Right renal cortex interstitium (tissue), 3 donors: ENCODE measurements around the gene HCN2. TPM values are rescaled to one million over a fixed set of nuclear protein-coding genes. Genes with fewer than 3 reads are reported as not detected.

Experiments
- DNase-seq, 3 donors: peaks; one replicate each; pipeline ENCODE4 v3.0.0-alpha.2; 2013; ENCODE audit warnings: low read depth in 3 of 3, low spot score in 2 of 3
- polyA plus RNA-seq, 3 donors: library from polyadenylated mRNA; unstranded; fragments of 120-200 nt; gene quantifications; one replicate each; pipeline ENCODE4 v1.2.1, GENCODE V29; 2013; ENCODE audit not compliant: insufficient read length in 3 of 3

HCN2 gene
- polyA plus RNA-seq, 3 donors, result 0.17 to 0.25 (median 0.24) TPM

- no peak for DNase-seq
Observed at GRCh38 chr19:570937-571565, 18.6 kb upstream of the HCN2 start.

- no peak for DNase-seq
Observed at GRCh38 chr19:571566-571974, 18.1 kb upstream of the HCN2 start.

- DNase-seq, result peak; percentile 89 to 96 (median 94)
Observed at GRCh38 chr19:572140-572742, 17.4 kb upstream of the HCN2 start, which contains the start of gene BSG. BSG (plus strand) TSS chr19:572596; CDS start chr19:572635, 39 bp downstream.

- no peak for DNase-seq
Observed at GRCh38 chr19:572743-573518, 16.8 kb upstream of the HCN2 start.

GRCh38 chr19:573519-573825, 16.2 kb upstream of the HCN2 start:
- DNase-seq, result no peak

GRCh38 chr19:574658-575526, 14.8 kb upstream of the HCN2 start:
- no peak for DNase-seq

- DNase-seq, result no peak
Observed at GRCh38 chr19:575527-576506, 13.9 kb upstream of the HCN2 start.

GRCh38 chr19:576768-577438, 12.8 kb upstream of the HCN2 start:
- DNase-seq, result no peak

- no peak for DNase-seq
Observed at GRCh38 chr19:577439-578392, 12.0 kb upstream of the HCN2 start.

- no peak for DNase-seq
Observed at GRCh38 chr19:579111-579841, 10.4 kb upstream of the HCN2 start.

GRCh38 chr19:579842-580155, 9.9 kb upstream of the HCN2 start:
- DNase-seq, result no peak

GRCh38 chr19:580274-580835, 9.3 kb upstream of the HCN2 start:
- DNase-seq, result no peak

- no peak for DNase-seq
Observed at GRCh38 chr19:581399-582111, 8.1 kb upstream of the HCN2 start.

GRCh38 chr19:582497-583197, 7.0 kb upstream of the HCN2 start:
- no peak for DNase-seq

- DNase-seq, result no peak
Observed at GRCh38 chr19:583198-583967, 6.3 kb upstream of the HCN2 start.

- DNase-seq, result no peak
Observed at GRCh38 chr19:583968-584239, 5.8 kb upstream of the HCN2 start.
